ENCODE results near the gene C1orf146.
A peak's percentile ranks its signal among the peaks of the same experiment; 100 is the strongest.
"Not testable (repeated sequence)": the region's sequence is repeated elsewhere in the genome, so short reads cannot be mapped to it uniquely, and the experiment has no call there.

C1orf146 gene

GRCh38 chr1:92276082-92276481, 58.4 kb downstream of the C1orf146 start:
- DNase-seq: no peak

GRCh38 chr1:92277105-92277723, 59.5 kb downstream of the C1orf146 start:
- no peak for DNase-seq

DNA sequence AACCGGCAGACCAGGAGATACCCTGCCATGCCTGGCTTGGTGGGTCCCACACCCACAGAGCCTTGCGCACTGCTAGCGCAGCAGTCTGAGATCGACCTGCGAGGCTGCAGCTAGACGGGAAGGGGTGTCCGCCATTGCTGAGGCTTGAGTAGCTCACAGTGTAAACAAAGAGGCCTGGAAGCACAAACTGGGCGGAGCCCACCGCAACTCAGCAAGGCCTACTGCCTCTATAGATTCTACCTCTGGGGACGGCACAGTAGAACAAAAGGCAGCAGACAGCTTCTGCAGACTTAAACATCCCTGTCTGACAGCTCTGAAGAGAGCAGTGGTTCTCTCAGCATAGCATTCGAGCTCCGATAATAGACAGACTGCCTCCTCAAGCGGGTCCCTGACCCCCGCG, 62.1 kb downstream of the C1orf146 start:
- DNase-seq: not testable (repeated sequence)

- DNase-seq: not testable (repeated sequence)
These were observed 63.7 kb downstream of the C1orf146 start for GRCh38 chr1:92281411-92281810.

DNA sequence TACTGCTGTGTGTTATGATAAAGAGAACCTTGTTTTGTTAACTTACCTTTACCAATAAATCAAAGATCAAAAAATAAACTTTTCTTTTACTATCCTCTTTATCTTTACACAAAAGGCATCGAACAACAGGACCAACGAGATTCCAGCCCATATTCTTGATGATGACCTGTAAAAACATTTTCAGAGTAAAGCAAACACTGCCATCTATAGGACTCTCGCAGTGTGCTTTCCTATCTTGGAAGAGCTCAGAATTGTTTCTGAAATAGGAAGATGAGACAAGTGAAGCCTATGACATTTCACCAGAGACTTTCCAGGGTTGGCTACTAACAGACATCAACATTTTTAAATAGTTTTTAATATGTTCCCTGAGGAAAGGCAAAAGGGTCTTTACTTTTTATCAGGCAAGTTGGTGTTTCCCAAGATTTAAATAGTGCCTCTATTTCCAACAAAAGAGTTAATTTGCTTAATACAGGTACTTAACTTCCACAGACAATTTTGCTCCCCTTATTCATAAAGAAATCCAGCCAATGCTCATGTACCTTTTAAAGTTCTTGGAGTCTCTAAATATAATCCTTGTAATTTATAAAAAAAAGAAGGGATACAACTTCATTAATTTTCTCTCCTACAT, 73.8 kb downstream of the C1orf146 start:
- DNase-seq: peak; percentile 9 to 62

Measured in NCI-H524 (cell line).